ENCODE results near the gene CD68.
A peak's percentile ranks its signal among the peaks of the same experiment; 100 is the strongest.

Gene CD68

GRCh38 chr17:7559320-7560171, 19.9 kb upstream of the CD68 start:
- no peak for DNase-seq (ENCODE audit: low read depth)

- DNase-seq (ENCODE audit: low read depth) = no peak
Observed at GRCh38 chr17:7560172-7561027, 19.0 kb upstream of the CD68 start.

- peak; percentile 67 for DNase-seq (ENCODE audit: low read depth)
Observed at GRCh38 chr17:7561028-7561575, 18.3 kb upstream of the CD68 start.

- DNase-seq (ENCODE audit: low read depth) = peak; percentile 88
Observed at GRCh38 chr17:7561589-7562207, 17.7 kb upstream of the CD68 start, which contains the start of gene SENP3. Gene SENP3 (plus strand): TSS chr17:7561919. CDS start chr17:7563077, 1,158 bp downstream.

- DNase-seq (ENCODE audit: low read depth) = no peak
Observed at GRCh38 chr17:7562208-7562605, 17.2 kb upstream of the CD68 start.

GRCh38 chr17:7563115-7563869, 16.1 kb upstream of the CD68 start:
- DNase-seq (ENCODE audit: low read depth) = no peak

- DNase-seq (ENCODE audit: low read depth) = no peak
Observed at GRCh38 chr17:7569571-7569970, 9.9 kb upstream of the CD68 start.

GRCh38 chr17:7570351-7570750, 9.1 kb upstream of the CD68 start:
- DNase-seq (ENCODE audit: low read depth) = no peak

GRCh38 chr17:7572338-7572587, 7.2 kb upstream of the CD68 start:
- no peak for DNase-seq (ENCODE audit: low read depth)

GRCh38 chr17:7572588-7573323, 6.7 kb upstream of the CD68 start:
- peak; percentile 99 for DNase-seq (ENCODE audit: low read depth)

GRCh38 chr17:7573324-7574080, 5.9 kb upstream of the CD68 start:
- peak; percentile 86 for DNase-seq (ENCODE audit: low read depth)

- no peak for DNase-seq (ENCODE audit: low read depth)
Observed at GRCh38 chr17:7574176-7574953, 5.1 kb upstream of the CD68 start.

- DNase-seq (ENCODE audit: low read depth) = no peak
Observed at GRCh38 chr17:7575481-7575883, 4.0 kb upstream of the CD68 start.

- DNase-seq (ENCODE audit: low read depth) = no peak
Observed at GRCh38 chr17:7575959-7576358, 3.5 kb upstream of the CD68 start.

GRCh38 chr17:7576432-7576937, 3.0 kb upstream of the CD68 start:
- DNase-seq (ENCODE audit: low read depth) = no peak

GRCh38 chr17:7577327-7578199, 1.9 kb upstream of the CD68 start:
- no peak for DNase-seq (ENCODE audit: low read depth)

GRCh38 chr17:7579834-7580603, 581 bp downstream of the CD68 start:
- DNase-seq (ENCODE audit: low read depth) = no peak
